ENCODE measurements around the gene PXDN. TPM values are rescaled to one million over a fixed set of nuclear protein-coding genes. Genes with fewer than 3 reads are reported as not detected.

PXDN gene
- total and polyA plus RNA-seq, 2 of the 4 experiments (the other 2 are of a cell fraction) = 153 to 332 TPM

- intact Hi-C loops (cut with micrococcal nuclease) (no loop called here), dilution Hi-C loops (cut with HindIII; ENCODE audit: low sequenced_read_pairs, unreplicated experiment) (no loop called here), in situ Hi-C loops (cut with MboI; ENCODE audit: low sequenced_read_pairs) (no loop called here)
- Histone ChIP-seq H3K4me3 (ENCODE audit: insufficient read depth, low read depth, low read length) (no peak overlapping the region), H3K9me3 (ENCODE audit: control insufficient read depth, insufficient read depth, low read length) (no peaks in the 10 kb centered on the region), H2BK120ac (ENCODE audit: low read depth, low read length) (peak overlapping the region; percentile 93), H3K36me3 (ENCODE audit: control insufficient read depth, insufficient read depth, low read length) (peaks cover 2% of the 10 kb centered on the region), H4K91ac (ENCODE audit: insufficient read depth, low read depth, low read length) (peak overlapping the region; percentile 94), H4K8ac (ENCODE audit: low read depth in 2 of 2, low read length in 2 of 2) (peak overlapping the region; percentile 75 to 82), H3K9ac (ENCODE audit: low read depth, low read length) (peak overlapping the region; percentile 55; the same call in 1 of the 2 replicates), H3K23ac (ENCODE audit: low read depth, low read length) (peak overlapping the region; percentile 97), H2AK5ac (ENCODE audit: low read depth, low read length) (peak overlapping the region; percentile 97), H3K4me2 (ENCODE audit: low read depth, low read length) (peak overlapping the region; percentile 64), H3K79me1 (ENCODE audit: low read depth in 1 of 2, low read length in 2 of 2) (peaks cover 16 to 63% of the 10 kb centered on the region in 2 experiments; a peak in 3 of 4 replicates), H3K56ac (ENCODE audit: extremely low read depth, insufficient read depth, low read length) (peak overlapping the region; percentile 77), H3K27ac (ENCODE audit: insufficient read depth, low read length) (peak overlapping the region; percentile 84), H2AFZ (replicated peaks; ENCODE audit: low read length, poor library complexity) (no peak overlapping the region), H3K18ac (ENCODE audit: low read depth, low read length) (peak overlapping the region; percentile 94), H2BK5ac (ENCODE audit: low read depth, low read length, poor library complexity, severe bottlenecking) (peak overlapping the region; percentile 99), H3K27me3 (ENCODE audit: control insufficient read depth, insufficient read depth, low read length) (no peaks in the 10 kb centered on the region), H3K9me1 (ENCODE audit: insufficient read depth, low read length) (peaks cover 33% of the 10 kb centered on the region), H3K4ac (ENCODE audit: low read depth, low read length) (peak overlapping the region; percentile 97), H4K20me1 (ENCODE audit: insufficient read depth, low read length) (peaks cover 71% of the 10 kb centered on the region), H3K14ac (replicated peaks; ENCODE audit: low read depth, low read length) (peak overlapping the region; percentile 94), H3K4me1 (ENCODE audit: control insufficient read depth, insufficient read depth, low read length) (peaks cover 19% of the 10 kb centered on the region), H2AK9ac (replicated peaks; ENCODE audit: low read depth, low read length, poor library complexity) (peak overlapping the region; percentile 70), H4K5ac (ENCODE audit: low read depth, low read length) (peak overlapping the region; percentile 91), H2BK15ac (ENCODE audit: low read depth, low read length) (peak overlapping the region; percentile 49), H2BK20ac (ENCODE audit: low read depth, low read length) (peak overlapping the region; percentile 89)
- DNase-seq = peak; percentile 91
- BruUV-seq (replicated peaks) = no TSS peak
- 84% methylated on average over 6 of the region's 16 CpGs; no CpG with 5 or more reads in 1 of the 2 experiments for WGBS, 2 experiments (ENCODE audit: extremely low coverage in 2 of 2, insufficient read length in 1 of 2)
- ATAC-seq (ENCODE audit: low read depth) = peak; percentile 69
- ChIA-PET POLR2A (ENCODE audit: unreplicated experiment) (interaction anchor here (1.3 kb wide), 1 partner anchor 8 kb away, joined by 3 read pairs; no protein-coding TSS in a partner anchor), CTCF (interaction anchor here (1.0 to 1.3 kb wide), 3 partner anchors 29 to 47 kb away, joined by 3 read pairs; no protein-coding TSS in a partner anchor)
- no peak for TF ChIP-seq MXI1 (IDR thresholded peaks at IDR 0.05; ENCODE audit: borderline replicate concordance, low read depth, low read length)
- no peak for TF ChIP-seq CHD1 (IDR thresholded peaks at IDR 0.05; ENCODE audit: low read depth, low read length)
- TF ChIP-seq FOS (IDR thresholded peaks at IDR 0.05; ENCODE audit: low read depth, low read length) = peak; percentile 56; the same call in 1 of the 2 replicates
- TF ChIP-seq USF2 (IDR thresholded peaks at IDR 0.05; ENCODE audit: low read depth, low read length) = no peak
- TF ChIP-seq MAZ (IDR thresholded peaks at IDR 0.05; ENCODE audit: borderline replicate concordance, low read depth, low read length) = no peak
- TF ChIP-seq NFE2L2 (IDR thresholded peaks at IDR 0.05; ENCODE audit: low read depth, low read length) = no peak
These were observed 22.3 kb downstream of the PXDN start for GRCh38 chr2:1721706-1722646.
